Measurements from ENCODE around the gene LMNA. TPM values are rescaled to one million over a fixed set of nuclear protein-coding genes. Genes with fewer than 3 reads are reported as not detected.

LMNA gene
- total and polyA plus RNA-seq, 2 of the 4 experiments (the other 2 are of a cell fraction): 563 to 755 TPM

- H2AK9ac ChIP-seq (replicated peaks; ENCODE audit: low read depth, low read length, poor library complexity): peak overlapping the region; percentile 40
- H3K27ac ChIP-seq (ENCODE audit: insufficient read depth, low read length): no peak overlapping the region
- H2AK5ac ChIP-seq (ENCODE audit: low read depth, low read length): no peak overlapping the region
- no peaks in the 10 kb centered on the region for H3K36me3 ChIP-seq (ENCODE audit: control insufficient read depth, insufficient read depth, low read length)
- H3K9me1 ChIP-seq (ENCODE audit: insufficient read depth, low read length): peaks cover 5% of the 10 kb centered on the region; the same call in 1 of the 2 replicates
- no peaks in the 10 kb centered on the region for H3K9me3 ChIP-seq (ENCODE audit: control insufficient read depth, insufficient read depth, low read length)
- POLR2A ChIA-PET (ENCODE audit: unreplicated experiment): no interaction called here
- peak overlapping the region in 1 of 2 experiments; percentile 57; a peak in 2 of 4 replicates for H4K8ac ChIP-seq (ENCODE audit: low read depth in 2 of 2, low read length in 2 of 2)
- H3K27me3 ChIP-seq (ENCODE audit: control insufficient read depth, insufficient read depth, low read length): peaks cover 12% of the 10 kb centered on the region; the same call in 1 of the 2 replicates
- no peak overlapping the region for H4K5ac ChIP-seq (ENCODE audit: low read depth, low read length)
- H2BK15ac ChIP-seq (ENCODE audit: low read depth, low read length): 0 out of 3 replicates have a peak overlapping the region, but pooled peaks have one; percentile 4
- in situ Hi-C loops (cut with MboI; ENCODE audit: low sequenced_read_pairs): no loop called here
- H2BK120ac ChIP-seq (ENCODE audit: low read depth, low read length): peak overlapping the region; percentile 22; the same call in 1 of the 2 replicates
- H2AFZ ChIP-seq (replicated peaks; ENCODE audit: low read length, poor library complexity): peak overlapping the region; percentile 46
- no peak overlapping the region for H3K18ac ChIP-seq (ENCODE audit: low read depth, low read length)
- ATAC-seq (ENCODE audit: low read depth): no peak
- intact Hi-C loops (cut with micrococcal nuclease): no loop called here
- no peak overlapping the region for H4K91ac ChIP-seq (ENCODE audit: insufficient read depth, low read depth, low read length)
- H2BK5ac ChIP-seq (ENCODE audit: low read depth, low read length, poor library complexity, severe bottlenecking): no peak overlapping the region
- CTCF ChIA-PET: no interaction called here
- H2BK20ac ChIP-seq (ENCODE audit: low read depth, low read length): no peak overlapping the region
- 40% methylated on average over 1 of the region's 5 CpGs; no CpG with 5 or more reads in 1 of the 2 experiments for WGBS, 2 experiments (ENCODE audit: extremely low coverage in 2 of 2, insufficient read length in 1 of 2)
- no peak overlapping the region; the same call in 1 of the 2 replicates for H3K23ac ChIP-seq (ENCODE audit: low read depth, low read length)
- no peak overlapping the region for H3K9ac ChIP-seq (ENCODE audit: low read depth, low read length)
- H3K79me1 ChIP-seq (ENCODE audit: low read depth in 1 of 2, low read length in 2 of 2): no peaks in the 10 kb centered on the region
- H3K14ac ChIP-seq (replicated peaks; ENCODE audit: low read depth, low read length): peak overlapping the region; percentile 77; the same call in 1 of the 2 replicates
- H3K56ac ChIP-seq (ENCODE audit: extremely low read depth, insufficient read depth, low read length): no peak overlapping the region
- no peak for DNase-seq
- peaks cover 3% of the 10 kb centered on the region; the same call in 1 of the 2 replicates for H3K4me1 ChIP-seq (ENCODE audit: control insufficient read depth, insufficient read depth, low read length)
- no TSS peak for BruUV-seq (replicated peaks)
- dilution Hi-C loops (cut with HindIII; ENCODE audit: low sequenced_read_pairs, unreplicated experiment): no loop called here
- no peaks in the 10 kb centered on the region for H4K20me1 ChIP-seq (ENCODE audit: insufficient read depth, low read length)
- H3K4me2 ChIP-seq (ENCODE audit: low read depth, low read length): no peak overlapping the region
- peak overlapping the region; percentile 43; the same call in 1 of the 2 replicates for H3K4ac ChIP-seq (ENCODE audit: low read depth, low read length)
- no peak overlapping the region for H3K4me3 ChIP-seq (ENCODE audit: insufficient read depth, low read depth, low read length)
- TF ChIP-seq SMC3 (IDR thresholded peaks at IDR 0.05; ENCODE audit: low read depth, low read length) (no peak), CHD1 (IDR thresholded peaks at IDR 0.05; ENCODE audit: low read depth, low read length) (no peak), CTCF (conservative IDR thresholded peaks at IDR 0.05; ENCODE audit: low read depth, low read length) (no peak), NFE2L2 (IDR thresholded peaks at IDR 0.05; ENCODE audit: low read depth, low read length) (no peak), RFX5 (IDR thresholded peaks at IDR 0.05; ENCODE audit: low read depth, low read length) (no peak), MAZ (IDR thresholded peaks at IDR 0.05; ENCODE audit: borderline replicate concordance, low read depth, low read length) (no peak), MXI1 (IDR thresholded peaks at IDR 0.05; ENCODE audit: borderline replicate concordance, low read depth, low read length) (no peak), BHLHE40 (IDR thresholded peaks at IDR 0.05; ENCODE audit: low read depth, low read length) (no peak), USF2 (IDR thresholded peaks at IDR 0.05; ENCODE audit: low read depth, low read length) (no peak), POLR2A (IDR thresholded peaks at IDR 0.05; ENCODE audit: low read depth, low read length) (no peak), RAD21 (IDR thresholded peaks at IDR 0.05; ENCODE audit: low read length) (no peak), MAFK (IDR thresholded peaks at IDR 0.05; ENCODE audit: low read depth, low read length) (no peak), FOS (IDR thresholded peaks at IDR 0.05; ENCODE audit: low read depth, low read length) (no peak)
- TF ChIP-seq, protein P1, sequence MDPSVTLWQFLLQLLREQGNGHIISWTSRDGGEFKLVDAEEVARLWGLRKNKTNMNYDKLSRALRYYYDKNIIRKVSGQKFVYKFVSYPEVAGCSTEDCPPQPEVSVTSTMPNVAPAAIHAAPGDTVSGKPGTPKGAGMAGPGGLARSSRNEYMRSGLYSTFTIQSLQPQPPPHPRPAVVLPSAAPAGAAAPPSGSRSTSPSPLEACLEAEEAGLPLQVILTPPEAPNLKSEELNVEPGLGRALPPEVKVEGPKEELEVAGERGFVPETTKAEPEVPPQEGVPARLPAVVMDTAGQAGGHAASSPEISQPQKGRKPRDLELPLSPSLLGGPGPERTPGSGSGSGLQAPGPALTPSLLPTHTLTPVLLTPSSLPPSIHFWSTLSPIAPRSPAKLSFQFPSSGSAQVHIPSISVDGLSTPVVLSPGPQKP (IDR thresholded peaks at IDR 0.05; ENCODE audit: borderline replicate concordance, low read depth, low read length): no peak
Measured at GRCh38 chr1:156152628-156153027, 38.1 kb downstream of the LMNA start.
